Neural cell (in vitro differentiated cells): ENCODE data around the gene CELA2A. TPM values are rescaled to one million over a fixed set of nuclear protein-coding genes. Genes with fewer than 3 reads are reported as not detected.

ENCODE experiments used
- H2AFZ ChIP-seq: fragments of 200-600, 300-800 bp; sonication (generic), shearing (Covaris generic); 2 replicates; pipeline ENCODE4 v1.6.0; 2014; ENCODE audit warnings: low read depth, mild to moderate bottlenecking, antibody characterized with exemption, low read length, moderate library complexity
- H3F3A ChIP-seq: fragments of 200-600 bp; shearing (Covaris generic); 2 replicates; pipeline ENCODE4 v1.6.1; 2016; ENCODE audit warnings: mild to moderate bottlenecking, moderate library complexity, mixed read lengths, antibody characterized with exemption, low read length; ENCODE audit not compliant: insufficient read depth, poor library complexity, severe bottlenecking
- H3K27ac ChIP-seq: fragments of 200-600, 300-800 bp; sonication (generic), shearing (Covaris generic); 2 replicates; pipeline ENCODE4 v1.5.1; 2014; ENCODE audit warnings: mild to moderate bottlenecking, low read length, moderate library complexity
- H3K27me3 ChIP-seq: fragments of 300-800, 200-600 bp; sonication (generic), shearing (Covaris generic); 2 replicates; pipeline ENCODE4 v1.6.0; 2014; ENCODE audit warnings: mild to moderate bottlenecking, low read depth, low read length, moderate library complexity; ENCODE audit not compliant: insufficient read depth
- H3K36me3 ChIP-seq: fragments of 300-800, 200-600 bp; sonication (generic), shearing (Covaris generic); 2 replicates; pipeline ENCODE4 v1.5.1; 2014; ENCODE audit warnings: mild to moderate bottlenecking, antibody characterized with exemption, low read length, moderate library complexity; ENCODE audit not compliant: insufficient read depth
- H3K4me2 ChIP-seq: fragments of 300-800, 200-600 bp; sonication (generic), shearing (Covaris generic); 2 replicates; pipeline ENCODE4 v1.6.0; 2014; ENCODE audit warnings: mild to moderate bottlenecking, low read length
- H3K4me3 ChIP-seq: fragments of 300-800, 200-600 bp; sonication (generic), shearing (Covaris generic); 2 replicates; pipeline ENCODE4 v1.5.1; 2014; ENCODE audit warnings: mild to moderate bottlenecking, low read length, moderate library complexity
- H3K79me2 ChIP-seq: fragments of 200-600 bp; shearing (Covaris generic); replicated peaks from 2 replicates; pipeline ENCODE4 v1.6.0; 2014; ENCODE audit warnings: mild to moderate bottlenecking, low read length, moderate library complexity; ENCODE audit not compliant: insufficient read depth
- H3K9ac ChIP-seq: fragments of 300-800, 200-600 bp; sonication (generic), shearing (Covaris generic); 2 replicates; pipeline ENCODE4 v1.6.1; 2016; ENCODE audit warnings: mild to moderate bottlenecking, low read length, mixed read lengths
- H3K9me2 ChIP-seq: fragments of 200-600 bp; shearing (Covaris generic); 2 replicates; pipeline ENCODE4 v1.6.1; 2016; ENCODE audit warnings: mild to moderate bottlenecking, low read length, mixed read lengths; ENCODE audit not compliant: insufficient read depth
- H3K9me3 ChIP-seq: fragments of 200-600, 300-800 bp; sonication (generic), shearing (Covaris generic); 2 replicates; pipeline ENCODE4 v1.6.1; 2016; ENCODE audit warnings: mild to moderate bottlenecking, mixed run types, low read length, moderate library complexity, mixed read lengths
- H4K20me1 ChIP-seq: fragments of 200-600 bp; shearing (Covaris generic); 2 replicates; pipeline ENCODE4 v1.6.1; 2016; ENCODE audit warnings: mild to moderate bottlenecking, mixed run types; ENCODE audit not compliant: insufficient read depth
- CTCF ChIP-seq: fragments of 450-650 bp; IDR thresholded peaks from 2 replicates; pipeline ENCODE4 v1.5.1; 2014; ENCODE audit warnings: antibody characterized with exemption, mild to moderate bottlenecking, moderate library complexity; ENCODE audit not compliant: poor library complexity, severe bottlenecking
- EP300 ChIP-seq: fragments of 450-650 bp; conservative IDR thresholded peaks from 2 replicates; pipeline ENCODE4 v1.6.1; 2014; ENCODE audit warnings: antibody characterized with exemption, mild to moderate bottlenecking, moderate library complexity; ENCODE audit not compliant: poor library complexity, severe bottlenecking
- EZH2 ChIP-seq: fragments of 200-600, 300-800 bp; shearing (Covaris generic), sonication (generic); IDR thresholded peaks from 2 replicates; pipeline ENCODE4 v1.6.1; 2014; ENCODE audit warnings: antibody characterized with exemption, low read length, borderline replicate concordance, mild to moderate bottlenecking; ENCODE audit not compliant: insufficient read depth, poor library complexity, severe bottlenecking
- MXI1 ChIP-seq: fragments of 450-650 bp; conservative IDR thresholded peaks from 2 replicates; pipeline ENCODE4 v1.6.1; 2014; ENCODE audit warnings: antibody characterized with exemption, mild to moderate bottlenecking; ENCODE audit not compliant: poor library complexity, severe bottlenecking
- POLR2AphosphoS5 ChIP-seq: IDR thresholded peaks from 2 replicates; pipeline ENCODE4 v1.6.1; 2012
- RAD21 ChIP-seq: fragments of 450-650 bp; conservative IDR thresholded peaks from 2 replicates; pipeline ENCODE4 v1.6.1; 2014; ENCODE audit warnings: antibody characterized with exemption, mild to moderate bottlenecking, moderate library complexity
- TAF1 ChIP-seq: IDR thresholded peaks from 2 replicates; pipeline ENCODE4 v1.6.1; 2012; ENCODE audit warnings: low read depth
- polyA plus RNA-seq: library from polyadenylated mRNA; depleted of rRNA; stranded (reverse); fragments of >200 nt; gene quantifications from 2 replicates; pipeline ENCODE4 v1.2.3, GENCODE V29; 2014
- TF ChIP-seq, protein P1 (sequence below): IDR thresholded peaks from 2 replicates; pipeline ENCODE4 v1.6.1; 2012; ENCODE audit warnings: borderline replicate concordance

Gene CELA2A
- polyA plus RNA-seq, 1 donor from 2014 or later: not detected

- H3K4me2 ChIP-seq: no peak overlapping the region
- H3K9ac ChIP-seq: no peak overlapping the region
- no peak overlapping the region for H3K4me3 ChIP-seq
- no peaks in the 10 kb centered on the region for H3K36me3 ChIP-seq
- H3K79me2 ChIP-seq: no peaks in the 10 kb centered on the region
- H2AFZ ChIP-seq: no peak overlapping the region
- H3K9me3 ChIP-seq: no peaks in the 10 kb centered on the region
- TF ChIP-seq RAD21: no peak
- no peak for TF ChIP-seq EP300
- no peak for TF ChIP-seq CTCF
- no peaks in the 10 kb centered on the region for H4K20me1 ChIP-seq
- H3K27ac ChIP-seq: no peak overlapping the region
- no peaks in the 10 kb centered on the region for H3K9me2 ChIP-seq
- no peaks in the 10 kb centered on the region for H3F3A ChIP-seq
- no peaks in the 10 kb centered on the region for H3K27me3 ChIP-seq
Observed at GRCh38 chr1:15453734-15454133, 2.8 kb upstream of the CELA2A start.

DNA sequence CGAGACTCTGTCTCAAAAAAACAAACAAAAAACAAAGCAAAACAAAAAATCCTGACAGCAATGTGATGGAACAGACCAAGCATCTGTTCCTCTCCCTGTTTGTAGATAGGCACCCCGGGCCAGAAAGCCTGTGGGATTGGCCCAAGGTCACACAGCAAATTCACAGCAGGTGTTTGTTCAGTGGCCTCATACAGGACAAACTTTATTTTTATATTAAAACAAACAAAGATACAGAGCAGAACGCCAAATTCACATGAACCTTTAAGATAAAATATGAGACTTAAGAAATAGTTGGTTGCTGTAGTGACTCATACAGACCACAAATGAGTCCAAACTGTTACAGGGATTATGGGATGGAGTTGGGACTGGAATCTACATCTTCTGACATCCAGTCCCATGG is 2.3 kb upstream of the CELA2A start:
- Histone ChIP-seq H3K4me3 (no peak overlapping the region), H3F3A (no peaks in the 10 kb centered on the region), H3K79me2 (no peaks in the 10 kb centered on the region), H3K9ac (no peak overlapping the region), H4K20me1 (no peaks in the 10 kb centered on the region), H3K4me2 (no peak overlapping the region), H3K9me3 (no peaks in the 10 kb centered on the region), H3K36me3 (no peaks in the 10 kb centered on the region), H3K27ac (no peak overlapping the region), H3K27me3 (no peaks in the 10 kb centered on the region), H2AFZ (no peak overlapping the region), H3K9me2 (no peaks in the 10 kb centered on the region)
- TF ChIP-seq, protein P1, sequence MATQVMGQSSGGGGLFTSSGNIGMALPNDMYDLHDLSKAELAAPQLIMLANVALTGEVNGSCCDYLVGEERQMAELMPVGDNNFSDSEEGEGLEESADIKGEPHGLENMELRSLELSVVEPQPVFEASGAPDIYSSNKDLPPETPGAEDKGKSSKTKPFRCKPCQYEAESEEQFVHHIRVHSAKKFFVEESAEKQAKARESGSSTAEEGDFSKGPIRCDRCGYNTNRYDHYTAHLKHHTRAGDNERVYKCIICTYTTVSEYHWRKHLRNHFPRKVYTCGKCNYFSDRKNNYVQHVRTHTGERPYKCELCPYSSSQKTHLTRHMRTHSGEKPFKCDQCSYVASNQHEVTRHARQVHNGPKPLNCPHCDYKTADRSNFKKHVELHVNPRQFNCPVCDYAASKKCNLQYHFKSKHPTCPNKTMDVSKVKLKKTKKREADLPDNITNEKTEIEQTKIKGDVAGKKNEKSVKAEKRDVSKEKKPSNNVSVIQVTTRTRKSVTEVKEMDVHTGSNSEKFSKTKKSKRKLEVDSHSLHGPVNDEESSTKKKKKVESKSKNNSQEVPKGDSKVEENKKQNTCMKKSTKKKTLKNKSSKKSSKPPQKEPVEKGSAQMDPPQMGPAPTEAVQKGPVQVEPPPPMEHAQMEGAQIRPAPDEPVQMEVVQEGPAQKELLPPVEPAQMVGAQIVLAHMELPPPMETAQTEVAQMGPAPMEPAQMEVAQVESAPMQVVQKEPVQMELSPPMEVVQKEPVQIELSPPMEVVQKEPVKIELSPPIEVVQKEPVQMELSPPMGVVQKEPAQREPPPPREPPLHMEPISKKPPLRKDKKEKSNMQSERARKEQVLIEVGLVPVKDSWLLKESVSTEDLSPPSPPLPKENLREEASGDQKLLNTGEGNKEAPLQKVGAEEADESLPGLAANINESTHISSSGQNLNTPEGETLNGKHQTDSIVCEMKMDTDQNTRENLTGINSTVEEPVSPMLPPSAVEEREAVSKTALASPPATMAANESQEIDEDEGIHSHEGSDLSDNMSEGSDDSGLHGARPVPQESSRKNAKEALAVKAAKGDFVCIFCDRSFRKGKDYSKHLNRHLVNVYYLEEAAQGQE: no peak
- TF ChIP-seq CTCF: no peak

DNA sequence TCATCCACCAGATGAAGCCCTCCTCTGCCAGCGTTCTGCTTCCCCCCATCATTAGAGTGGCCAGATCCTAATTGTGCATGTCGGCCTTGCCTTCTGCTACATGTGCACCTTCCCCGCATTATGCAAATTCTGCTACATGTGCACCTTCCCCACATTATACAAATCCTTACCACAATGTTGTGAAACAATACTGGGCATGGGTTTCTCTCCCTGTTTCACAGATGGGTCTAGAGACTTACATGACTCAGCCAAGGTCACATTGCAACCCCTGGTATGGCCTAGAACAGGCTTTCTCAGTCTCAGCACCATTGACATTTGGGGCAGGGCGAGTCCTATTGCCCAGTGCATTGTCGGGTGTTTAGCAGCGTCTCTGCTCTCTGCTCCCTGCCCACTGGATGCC is 1.0 kb upstream of the CELA2A start:
- no peak overlapping the region for H3K27ac ChIP-seq
- H3K9me3 ChIP-seq: no peaks in the 10 kb centered on the region
- no peaks in the 10 kb centered on the region for H3K36me3 ChIP-seq
- no peaks in the 10 kb centered on the region for H3K79me2 ChIP-seq
- H3K4me2 ChIP-seq: no peak overlapping the region
- no peak overlapping the region for H3K4me3 ChIP-seq
- no peaks in the 10 kb centered on the region for H3K27me3 ChIP-seq
- H3K9ac ChIP-seq: no peak overlapping the region
- H3K9me2 ChIP-seq: no peaks in the 10 kb centered on the region
- H2AFZ ChIP-seq: no peak overlapping the region
- no peaks in the 10 kb centered on the region for H3F3A ChIP-seq
- no peaks in the 10 kb centered on the region for H4K20me1 ChIP-seq
- no peak for TF ChIP-seq TAF1
- no peak for TF ChIP-seq MXI1
- TF ChIP-seq, protein P1: no peak
- TF ChIP-seq EZH2: no peak
- TF ChIP-seq EP300: no peak
- TF ChIP-seq POLR2AphosphoS5: no peak
- TF ChIP-seq CTCF: no peak
- no peak for TF ChIP-seq RAD21
